Mucosa of descending colon (tissue), 3 donors: ENCODE results near the gene LAMA5. TPM values are rescaled to one million over a fixed set of nuclear protein-coding genes. Genes with fewer than 3 reads are reported as not detected.

Experiments
- ATAC-seq: fragments of 200-7000 bp; cut with Tn5 transposase; one replicate; pipeline ENCODE4 v1.9.1; 2020; ENCODE audit warnings: mild to moderate bottlenecking, moderate library complexity
- DNase-seq, 3 donors: peaks; one replicate each; pipeline ENCODE4 v3.0.0-alpha.2; 2020
- H3K36me3 ChIP-seq: fragments of 200-600 bp; one replicate; pipeline ENCODE4 v1.8.0; 2021; ENCODE audit warnings: low read depth, mild to moderate bottlenecking
- H3K4me1 ChIP-seq: fragments of 200-600 bp; one replicate; pipeline ENCODE4 v1.8.0; 2021; ENCODE audit warnings: low read depth, mild to moderate bottlenecking
- H3K4me3 ChIP-seq: fragments of 200-600 bp; one replicate; pipeline ENCODE4 v1.8.0; 2021; ENCODE audit warnings: mild to moderate bottlenecking
- H3K9me3 ChIP-seq: fragments of 200-600 bp; one replicate; pipeline ENCODE4 v1.8.0; 2021; ENCODE audit warnings: mild to moderate bottlenecking
- CTCF ChIP-seq: fragments of 200-600 bp; IDR thresholded peaks from one replicate; pipeline ENCODE4 v1.8.0; 2022; ENCODE audit warnings: antibody characterized with exemption, mild to moderate bottlenecking
- intact Hi-C, 2 donors: fragments of 100-400 bp; cut with DNase I in 1 of 2; cut with micrococcal nuclease in 1 of 2; formaldehyde crosslinking; loops; one replicate each; pipeline versions ENCODE4 v1.11.0 to v1.11.1; 2022; cut with DNase I, micrococcal nuclease
- total RNA-seq, 3 donors: library from RNA; stranded (reverse); fragmentation: NEBNext Ultra II Directional in 2 of 3; extraction: Animal tissue kit (Norgen Biotek cat#: 25700) in 2 of 3; gene quantifications; one replicate each; pipeline versions ENCODE4 v1.2.1 to v1.2.4, GENCODE V29; 2021 to 2023
- donor health status: DM: no; HTN: no; CAD: no; lungs with moderate emphysema.
- donor health status: DM: no; HTN: no; CAD: no.
- donor health status: DM: no; HTN: yes; CAD: no.

LAMA5 gene
- total RNA-seq, 3 donors from 2014 or later, result 21.8 to 335 (median 40.7) TPM

GRCh38 chr20:62360854-62361798, 6.0 kb downstream of the LAMA5 start:
- Histone ChIP-seq H3K4me1 (peaks cover 8% of the 10 kb centered on the region), H3K4me3 (no peak overlapping the region), H3K36me3 (no peaks in the 10 kb centered on the region), H3K9me3 (no peaks in the 10 kb centered on the region)
- no peak for TF ChIP-seq CTCF
- intact Hi-C loops, result no loop called here
- no peak for ATAC-seq
- DNase-seq, result peak in 2 of 3 donors; percentile 23 to 52

- no peak for TF ChIP-seq CTCF
- H3K36me3 ChIP-seq, result no peaks in the 10 kb centered on the region
- H3K4me1 ChIP-seq, result peaks cover 16% of the 10 kb centered on the region
- DNase-seq (peak in 2 of 3 donors; percentile 31 to 57), ATAC-seq (no peak)
- no peak overlapping the region for H3K4me3 ChIP-seq
- H3K9me3 ChIP-seq, result no peaks in the 10 kb centered on the region
- intact Hi-C loops, result no loop called here
Measured at GRCh38 chr20:62359491-62360121, 7.5 kb downstream of the LAMA5 start.

GRCh38 chr20:62359043-62359490, 8.0 kb downstream of the LAMA5 start:
- H3K9me3 ChIP-seq, result no peaks in the 10 kb centered on the region
- no peaks in the 10 kb centered on the region for H3K36me3 ChIP-seq
- H3K4me3 ChIP-seq, result no peak overlapping the region
- no peak for TF ChIP-seq CTCF
- DNase-seq (peak in 1 of 3 donors; percentile 26), ATAC-seq (no peak)
- H3K4me1 ChIP-seq, result peaks cover 16% of the 10 kb centered on the region
- intact Hi-C loops, result no loop called here

- Histone ChIP-seq H3K36me3 (no peaks in the 10 kb centered on the region), H3K4me1 (peaks cover 16% of the 10 kb centered on the region), H3K9me3 (no peaks in the 10 kb centered on the region), H3K4me3 (no peak overlapping the region)
- no peak for TF ChIP-seq CTCF
- intact Hi-C loops, result no loop called here
- no peak for ATAC-seq
- DNase-seq, result peak in 1 of 3 donors; percentile 35
Measured at GRCh38 chr20:62358171-62359042, 8.7 kb downstream of the LAMA5 start.

GRCh38 chr20:62357681-62358080, 9.4 kb downstream of the LAMA5 start:
- ATAC-seq, result no peak
- peaks cover 16% of the 10 kb centered on the region for H3K4me1 ChIP-seq

More at GRCh38 chr20:62357681-62358080, 9.4 kb downstream of the LAMA5 start:
- no peak overlapping the region for H3K4me3 ChIP-seq
- no peaks in the 10 kb centered on the region for H3K36me3 ChIP-seq
- TF ChIP-seq CTCF, result no peak
- intact Hi-C loops, result no loop called here
- DNase-seq, result peak in 1 of 3 donors; percentile 22
- H3K9me3 ChIP-seq, result no peaks in the 10 kb centered on the region
